ENCODE measurements around the gene REXO4. TPM values are rescaled to one million over a fixed set of nuclear protein-coding genes. Genes with fewer than 3 reads are reported as not detected.

The REXO4 gene
- total and polyA plus RNA-seq, 2 experiments from 2014 or later: 31.1 to 36.3 TPM

DNA sequence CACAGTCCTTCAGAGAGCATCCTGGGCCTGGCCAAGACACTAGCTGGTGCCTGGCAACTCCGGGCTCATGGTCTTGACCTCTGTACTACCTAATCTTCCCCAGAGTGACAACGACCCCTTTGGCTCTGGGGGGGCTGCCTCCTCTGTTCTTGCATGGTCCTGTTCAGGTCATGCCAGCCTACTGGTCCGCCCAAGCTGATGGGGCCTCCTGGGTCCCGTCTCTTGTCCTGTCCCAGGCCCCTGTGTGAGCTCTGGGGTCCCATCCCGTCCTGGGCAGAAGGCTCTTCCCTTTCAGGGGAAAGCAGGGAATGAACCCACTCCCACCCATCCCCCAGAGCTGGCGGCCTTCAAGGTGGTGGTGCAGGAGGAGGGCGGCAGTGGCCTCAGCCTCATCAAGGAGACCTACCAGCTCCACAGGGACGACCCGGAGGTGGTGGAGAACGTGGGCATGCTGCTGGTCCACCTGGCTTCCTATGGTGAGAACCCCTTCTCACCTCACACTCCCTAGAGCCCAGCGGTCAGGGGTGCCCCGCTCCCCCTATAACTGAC lies 13.3 kb downstream of the REXO4 start:
- Histone ChIP-seq H3K4me2 (no peak overlapping the region), H2AFZ (no peak overlapping the region), H4K20me1 (replicated peaks; ENCODE audit: insufficient read depth) (no peaks in the 10 kb centered on the region; the same call in 1 of the 2 replicates), H3K4me1 (ENCODE audit: insufficient read depth) (no peaks in the 10 kb centered on the region), H3F3A (replicated peaks; ENCODE audit: low read depth) (0 out of 2 replicates have a peak, but pooled peaks cover 13% of the 10 kb centered on the region), H3K79me2 (replicated peaks; ENCODE audit: insufficient read depth) (no peaks in the 10 kb centered on the region), H3K9me2 (ENCODE audit: insufficient read depth) (no peaks in the 10 kb centered on the region), H3K4me3 (no peak overlapping the region), H3K27me3 (ENCODE audit: insufficient read depth) (no peaks in the 10 kb centered on the region), H3K36me3 (ENCODE audit: insufficient read depth) (peaks cover 6% of the 10 kb centered on the region; the same call in 1 of the 2 replicates), H3K27ac (ENCODE audit: low read depth) (no peak overlapping the region)
- ATAC-seq (no peak), DNase-seq (ENCODE audit: low spot score) (no peak)
- Mint-ChIP-seq H3K9me3 (no peaks in the 10 kb centered on the region; the same call in 2 of the 3 replicates), H3K4me1 (peaks cover 3% of the 10 kb centered on the region; the same call in 2 of the 3 replicates), H3K27me3 (ENCODE audit: insufficient read depth, low read depth, poor library complexity) (peaks cover 23% of the 10 kb centered on the region), H3K36me3 (ENCODE audit: low read depth) (peaks cover 38% of the 10 kb centered on the region), H3K4me3 (no peak overlapping the region; the same call in 2 of the 3 replicates), H3K27ac (no peak overlapping the region)
- TF ChIP-seq, protein P1, sequence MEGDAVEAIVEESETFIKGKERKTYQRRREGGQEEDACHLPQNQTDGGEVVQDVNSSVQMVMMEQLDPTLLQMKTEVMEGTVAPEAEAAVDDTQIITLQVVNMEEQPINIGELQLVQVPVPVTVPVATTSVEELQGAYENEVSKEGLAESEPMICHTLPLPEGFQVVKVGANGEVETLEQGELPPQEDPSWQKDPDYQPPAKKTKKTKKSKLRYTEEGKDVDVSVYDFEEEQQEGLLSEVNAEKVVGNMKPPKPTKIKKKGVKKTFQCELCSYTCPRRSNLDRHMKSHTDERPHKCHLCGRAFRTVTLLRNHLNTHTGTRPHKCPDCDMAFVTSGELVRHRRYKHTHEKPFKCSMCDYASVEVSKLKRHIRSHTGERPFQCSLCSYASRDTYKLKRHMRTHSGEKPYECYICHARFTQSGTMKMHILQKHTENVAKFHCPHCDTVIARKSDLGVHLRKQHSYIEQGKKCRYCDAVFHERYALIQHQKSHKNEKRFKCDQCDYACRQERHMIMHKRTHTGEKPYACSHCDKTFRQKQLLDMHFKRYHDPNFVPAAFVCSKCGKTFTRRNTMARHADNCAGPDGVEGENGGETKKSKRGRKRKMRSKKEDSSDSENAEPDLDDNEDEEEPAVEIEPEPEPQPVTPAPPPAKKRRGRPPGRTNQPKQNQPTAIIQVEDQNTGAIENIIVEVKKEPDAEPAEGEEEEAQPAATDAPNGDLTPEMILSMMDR (conservative IDR thresholded peaks at IDR 0.05; ENCODE audit: low read depth in 2 of 2): no peak
- TF ChIP-seq STAT1 (IDR thresholded peaks at IDR 0.05; ENCODE audit: unreplicated experiment): no peak
- TF ChIP-seq, protein P2, sequence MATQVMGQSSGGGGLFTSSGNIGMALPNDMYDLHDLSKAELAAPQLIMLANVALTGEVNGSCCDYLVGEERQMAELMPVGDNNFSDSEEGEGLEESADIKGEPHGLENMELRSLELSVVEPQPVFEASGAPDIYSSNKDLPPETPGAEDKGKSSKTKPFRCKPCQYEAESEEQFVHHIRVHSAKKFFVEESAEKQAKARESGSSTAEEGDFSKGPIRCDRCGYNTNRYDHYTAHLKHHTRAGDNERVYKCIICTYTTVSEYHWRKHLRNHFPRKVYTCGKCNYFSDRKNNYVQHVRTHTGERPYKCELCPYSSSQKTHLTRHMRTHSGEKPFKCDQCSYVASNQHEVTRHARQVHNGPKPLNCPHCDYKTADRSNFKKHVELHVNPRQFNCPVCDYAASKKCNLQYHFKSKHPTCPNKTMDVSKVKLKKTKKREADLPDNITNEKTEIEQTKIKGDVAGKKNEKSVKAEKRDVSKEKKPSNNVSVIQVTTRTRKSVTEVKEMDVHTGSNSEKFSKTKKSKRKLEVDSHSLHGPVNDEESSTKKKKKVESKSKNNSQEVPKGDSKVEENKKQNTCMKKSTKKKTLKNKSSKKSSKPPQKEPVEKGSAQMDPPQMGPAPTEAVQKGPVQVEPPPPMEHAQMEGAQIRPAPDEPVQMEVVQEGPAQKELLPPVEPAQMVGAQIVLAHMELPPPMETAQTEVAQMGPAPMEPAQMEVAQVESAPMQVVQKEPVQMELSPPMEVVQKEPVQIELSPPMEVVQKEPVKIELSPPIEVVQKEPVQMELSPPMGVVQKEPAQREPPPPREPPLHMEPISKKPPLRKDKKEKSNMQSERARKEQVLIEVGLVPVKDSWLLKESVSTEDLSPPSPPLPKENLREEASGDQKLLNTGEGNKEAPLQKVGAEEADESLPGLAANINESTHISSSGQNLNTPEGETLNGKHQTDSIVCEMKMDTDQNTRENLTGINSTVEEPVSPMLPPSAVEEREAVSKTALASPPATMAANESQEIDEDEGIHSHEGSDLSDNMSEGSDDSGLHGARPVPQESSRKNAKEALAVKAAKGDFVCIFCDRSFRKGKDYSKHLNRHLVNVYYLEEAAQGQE (IDR thresholded peaks at IDR 0.05; ENCODE audit: unreplicated experiment): no peak
- TF ChIP-seq, protein P3, sequence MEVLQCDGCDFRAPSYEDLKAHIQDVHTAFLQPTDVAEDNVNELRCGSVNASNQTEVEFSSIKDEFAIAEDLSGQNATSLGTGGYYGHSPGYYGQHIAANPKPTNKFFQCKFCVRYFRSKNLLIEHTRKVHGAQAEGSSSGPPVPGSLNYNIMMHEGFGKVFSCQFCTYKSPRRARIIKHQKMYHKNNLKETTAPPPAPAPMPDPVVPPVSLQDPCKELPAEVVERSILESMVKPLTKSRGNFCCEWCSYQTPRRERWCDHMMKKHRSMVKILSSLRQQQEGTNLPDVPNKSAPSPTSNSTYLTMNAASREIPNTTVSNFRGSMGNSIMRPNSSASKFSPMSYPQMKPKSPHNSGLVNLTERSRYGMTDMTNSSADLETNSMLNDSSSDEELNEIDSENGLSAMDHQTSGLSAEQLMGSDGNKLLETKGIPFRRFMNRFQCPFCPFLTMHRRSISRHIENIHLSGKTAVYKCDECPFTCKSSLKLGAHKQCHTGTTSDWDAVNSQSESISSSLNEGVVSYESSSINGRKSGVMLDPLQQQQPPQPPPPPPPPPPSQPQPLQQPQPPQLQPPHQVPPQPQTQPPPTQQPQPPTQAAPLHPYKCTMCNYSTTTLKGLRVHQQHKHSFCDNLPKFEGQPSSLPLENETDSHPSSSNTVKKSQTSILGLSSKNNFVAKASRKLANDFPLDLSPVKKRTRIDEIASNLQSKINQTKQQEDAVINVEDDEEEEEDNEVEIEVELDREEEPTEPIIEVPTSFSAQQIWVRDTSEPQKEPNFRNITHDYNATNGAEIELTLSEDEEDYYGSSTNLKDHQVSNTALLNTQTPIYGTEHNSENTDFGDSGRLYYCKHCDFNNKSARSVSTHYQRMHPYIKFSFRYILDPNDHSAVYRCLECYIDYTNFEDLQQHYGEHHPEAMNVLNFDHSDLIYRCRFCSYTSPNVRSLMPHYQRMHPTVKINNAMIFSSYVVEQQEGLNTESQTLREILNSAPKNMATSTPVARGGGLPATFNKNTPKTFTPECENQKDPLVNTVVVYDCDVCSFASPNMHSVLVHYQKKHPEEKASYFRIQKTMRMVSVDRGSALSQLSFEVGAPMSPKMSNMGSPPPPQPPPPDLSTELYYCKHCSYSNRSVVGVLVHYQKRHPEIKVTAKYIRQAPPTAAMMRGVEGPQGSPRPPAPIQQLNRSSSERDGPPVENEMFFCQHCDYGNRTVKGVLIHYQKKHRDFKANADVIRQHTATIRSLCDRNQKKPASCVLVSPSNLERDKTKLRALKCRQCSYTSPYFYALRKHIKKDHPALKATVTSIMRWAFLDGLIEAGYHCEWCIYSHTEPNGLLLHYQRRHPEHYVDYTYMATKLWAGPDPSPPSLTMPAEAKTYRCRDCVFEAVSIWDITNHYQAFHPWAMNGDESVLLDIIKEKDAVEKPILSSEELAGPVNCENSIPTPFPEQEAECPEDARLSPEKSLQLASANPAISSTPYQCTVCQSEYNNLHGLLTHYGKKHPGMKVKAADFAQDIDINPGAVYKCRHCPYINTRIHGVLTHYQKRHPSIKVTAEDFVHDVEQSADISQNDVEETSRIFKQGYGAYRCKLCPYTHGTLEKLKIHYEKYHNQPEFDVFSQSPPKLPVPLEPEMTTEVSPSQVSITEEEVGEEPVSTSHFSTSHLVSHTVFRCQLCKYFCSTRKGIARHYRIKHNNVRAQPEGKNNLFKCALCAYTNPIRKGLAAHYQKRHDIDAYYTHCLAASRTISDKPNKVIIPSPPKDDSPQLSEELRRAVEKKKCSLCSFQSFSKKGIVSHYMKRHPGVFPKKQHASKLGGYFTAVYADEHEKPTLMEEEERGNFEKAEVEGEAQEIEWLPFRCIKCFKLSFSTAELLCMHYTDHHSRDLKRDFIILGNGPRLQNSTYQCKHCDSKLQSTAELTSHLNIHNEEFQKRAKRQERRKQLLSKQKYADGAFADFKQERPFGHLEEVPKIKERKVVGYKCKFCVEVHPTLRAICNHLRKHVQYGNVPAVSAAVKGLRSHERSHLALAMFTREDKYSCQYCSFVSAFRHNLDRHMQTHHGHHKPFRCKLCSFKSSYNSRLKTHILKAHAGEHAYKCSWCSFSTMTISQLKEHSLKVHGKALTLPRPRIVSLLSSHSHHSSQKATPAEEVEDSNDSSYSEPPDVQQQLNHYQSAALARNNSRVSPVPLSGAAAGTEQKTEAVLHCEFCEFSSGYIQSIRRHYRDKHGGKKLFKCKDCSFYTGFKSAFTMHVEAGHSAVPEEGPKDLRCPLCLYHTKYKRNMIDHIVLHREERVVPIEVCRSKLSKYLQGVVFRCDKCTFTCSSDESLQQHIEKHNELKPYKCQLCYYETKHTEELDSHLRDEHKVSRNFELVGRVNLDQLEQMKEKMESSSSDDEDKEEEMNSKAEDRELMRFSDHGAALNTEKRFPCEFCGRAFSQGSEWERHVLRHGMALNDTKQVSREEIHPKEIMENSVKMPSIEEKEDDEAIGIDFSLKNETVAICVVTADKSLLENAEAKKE (CRISPR knock-in tag; IDR thresholded peaks at IDR 0.05): no peak
- TF ChIP-seq EZH2phosphoT487 (IDR thresholded peaks at IDR 0.05; ENCODE audit: unreplicated experiment): no peak
- TF ChIP-seq NANOG (IDR thresholded peaks at IDR 0.05; ENCODE audit: borderline replicate concordance): no peak
- TF ChIP-seq, protein P4, sequence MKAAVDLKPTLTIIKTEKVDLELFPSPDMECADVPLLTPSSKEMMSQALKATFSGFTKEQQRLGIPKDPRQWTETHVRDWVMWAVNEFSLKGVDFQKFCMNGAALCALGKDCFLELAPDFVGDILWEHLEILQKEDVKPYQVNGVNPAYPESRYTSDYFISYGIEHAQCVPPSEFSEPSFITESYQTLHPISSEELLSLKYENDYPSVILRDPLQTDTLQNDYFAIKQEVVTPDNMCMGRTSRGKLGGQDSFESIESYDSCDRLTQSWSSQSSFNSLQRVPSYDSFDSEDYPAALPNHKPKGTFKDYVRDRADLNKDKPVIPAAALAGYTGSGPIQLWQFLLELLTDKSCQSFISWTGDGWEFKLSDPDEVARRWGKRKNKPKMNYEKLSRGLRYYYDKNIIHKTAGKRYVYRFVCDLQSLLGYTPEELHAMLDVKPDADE (IDR thresholded peaks at IDR 0.05): no peak
- TF ChIP-seq CREB1 (CRISPR knock-in tag; IDR thresholded peaks at IDR 0.05; ENCODE audit: low read depth): no peak
- no peak for TF ChIP-seq ZNF114 (CRISPR knock-in tag; IDR thresholded peaks at IDR 0.05)
- TF ChIP-seq POLR2AphosphoS5 (IDR thresholded peaks at IDR 0.05; ENCODE audit: low read depth): no peak
- TF ChIP-seq ZNF331 (CRISPR knock-in tag; IDR thresholded peaks at IDR 0.05; ENCODE audit: low read depth): no peak
- no peak for TF ChIP-seq JUNB (IDR thresholded peaks at IDR 0.05; ENCODE audit: unreplicated experiment)

Data from GM23338 (cell line).